ENCODE measurements around the gene TAS2R43. TPM values are rescaled to one million over a fixed set of nuclear protein-coding genes. Genes with fewer than 3 reads are reported as not detected.
"Not testable (repeated sequence)": the region's sequence is repeated elsewhere in the genome, so short reads cannot be mapped to it uniquely, and the experiment has no call there.

The TAS2R43 gene
- total and polyA plus RNA-seq, 4 experiments from 2014 or later: 0.20 to 0.67 (median 0.35) TPM; not detected in 1

DNA sequence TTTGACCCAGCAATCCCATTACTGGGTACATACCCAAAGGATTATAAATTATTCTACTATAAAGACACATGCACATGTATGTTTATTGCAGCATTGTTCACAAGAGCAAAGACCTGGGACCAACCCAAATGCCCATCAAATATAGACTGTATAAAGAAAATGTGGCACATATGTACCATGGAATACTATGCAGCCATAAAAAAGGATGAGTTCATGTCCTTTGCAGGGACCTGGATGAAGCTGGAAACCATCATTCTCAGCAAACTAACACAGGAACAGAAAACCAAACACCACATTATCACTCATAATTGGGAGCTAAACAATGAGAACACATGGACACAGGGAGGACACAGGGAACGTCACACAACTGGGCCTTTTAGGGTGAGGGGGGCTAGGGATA, 22.0 kb upstream of the TAS2R43 start:
- H3K4me1 Mint-ChIP-seq: peaks cover 35 to 73% (median 56%) of the 10 kb centered on the region in 4 donors
- intact Hi-C loops (cut with micrococcal nuclease); CTCF ChIA-PET (ENCODE audit: partially characterized antibody); H3K36me3 ChIP-seq (ENCODE audit: insufficient read depth, low read length); H3K4me3 Mint-ChIP-seq; H3K9me3 ChIP-seq (ENCODE audit: control insufficient read depth in 1 of 2, low read length in 2 of 2); H3K27ac ChIP-seq (ENCODE audit: low read depth, low read length); H3K4me1 ChIP-seq (ENCODE audit: insufficient read depth, low read length); H3K27me3 ChIP-seq (ENCODE audit: insufficient read depth, low read length); H3K27ac Mint-ChIP-seq; H3K4me3 ChIP-seq (ENCODE audit: low read length in 2 of 2); H3K27me3 Mint-ChIP-seq; DNase-seq; POLR2A ChIA-PET (ENCODE audit: partially characterized antibody): not testable (repeated sequence)
- H3K36me3 Mint-ChIP-seq: peaks cover 79 to 81% of the 10 kb centered on the region in 2 donors
- peaks cover 5 to 73% (median 42%) of the 10 kb centered on the region in 8 donors for H3K9me3 Mint-ChIP-seq

- Mint-ChIP-seq H3K4me3 (peak overlapping the region in 2 of 8 donors; percentile 20 to 23), H3K27ac (peak overlapping the region in 1 of 7 donors; percentile 85), H3K9me3 (peaks cover 4 to 57% (median 33%) of the 10 kb centered on the region in 8 donors), H3K36me3 (peaks cover 75 to 82% of the 10 kb centered on the region in 2 donors), H3K4me1 (peaks cover 37 to 85% (median 51%) of the 10 kb centered on the region in 4 donors)
- H3K4me3 ChIP-seq (ENCODE audit: low read length in 2 of 2); H3K9me3 ChIP-seq (ENCODE audit: control insufficient read depth in 1 of 2, low read length in 2 of 2); H3K27ac ChIP-seq (ENCODE audit: low read depth, low read length); H3K27me3 ChIP-seq (ENCODE audit: insufficient read depth, low read length); intact Hi-C loops (cut with micrococcal nuclease); H3K36me3 ChIP-seq (ENCODE audit: insufficient read depth, low read length); DNase-seq; POLR2A ChIA-PET (ENCODE audit: partially characterized antibody); H3K27me3 Mint-ChIP-seq: not testable (repeated sequence)
- peaks cover 15% of the 10 kb centered on the region for H3K4me1 ChIP-seq (ENCODE audit: insufficient read depth, low read length)
- CTCF ChIA-PET (ENCODE audit: partially characterized antibody): interaction anchor here (0.6 kb wide), 1 partner anchor 63 kb away, joined by 3 read pairs; no protein-coding TSS in a partner anchor
Observed at GRCh38 chr12:11111213-11111612, 19.1 kb upstream of the TAS2R43 start.

DNA sequence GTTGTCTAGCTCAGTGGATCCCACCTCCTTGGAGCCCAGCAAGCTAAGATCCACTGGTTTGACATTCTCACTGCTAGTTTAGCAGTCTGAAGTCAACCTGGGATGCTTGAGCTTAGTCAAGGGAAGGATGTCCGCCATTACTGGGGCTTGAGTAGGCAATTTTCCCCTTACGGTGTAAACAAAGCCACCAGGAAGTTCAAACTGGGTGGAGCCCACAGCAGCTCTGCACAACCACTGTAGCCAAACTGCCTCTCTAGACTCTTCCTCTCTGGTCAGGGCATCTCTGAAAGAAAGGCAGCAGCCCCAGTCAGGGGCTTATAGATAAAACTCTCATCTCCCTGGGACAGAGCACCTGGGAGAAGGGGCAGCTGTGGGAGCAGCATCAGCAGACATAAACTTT, 16.7 kb upstream of the TAS2R43 start:
- no peaks in the 10 kb centered on the region for H3K27me3 ChIP-seq (ENCODE audit: insufficient read depth, low read length)
- peaks cover 15% of the 10 kb centered on the region for H3K4me1 ChIP-seq (ENCODE audit: insufficient read depth, low read length)
- H3K4me1 Mint-ChIP-seq: peaks cover 31 to 68% (median 39%) of the 10 kb centered on the region in 4 donors
- no peaks in the 10 kb centered on the region for H3K27me3 Mint-ChIP-seq
- no peaks in the 10 kb centered on the region for H3K9me3 ChIP-seq (ENCODE audit: control insufficient read depth in 1 of 2, low read length in 2 of 2)
- H3K36me3 Mint-ChIP-seq: peaks cover 69 to 74% of the 10 kb centered on the region in 2 donors
- peak overlapping the region; percentile 14 to 79 (median 57) for H3K4me3 Mint-ChIP-seq
- no peak overlapping the region for H3K27ac ChIP-seq (ENCODE audit: low read depth, low read length)
- H3K36me3 ChIP-seq (ENCODE audit: insufficient read depth, low read length): peaks cover 4% of the 10 kb centered on the region
- ChIA-PET CTCF (ENCODE audit: partially characterized antibody) (interaction anchor here (0.6 kb wide), 1 partner anchor 435 kb away, joined by 3 read pairs; no protein-coding TSS in a partner anchor), POLR2A (ENCODE audit: partially characterized antibody) (no interaction called here)
- H3K27ac Mint-ChIP-seq: peak overlapping the region in 5 of 7 donors; percentile 37 to 89 (median 68)
- DNase-seq: no peak
- peaks cover 4 to 50% (median 32%) of the 10 kb centered on the region in 8 donors for H3K9me3 Mint-ChIP-seq
- no peak overlapping the region for H3K4me3 ChIP-seq (ENCODE audit: low read length in 2 of 2)
- intact Hi-C loops (cut with micrococcal nuclease): no loop called here

DNA sequence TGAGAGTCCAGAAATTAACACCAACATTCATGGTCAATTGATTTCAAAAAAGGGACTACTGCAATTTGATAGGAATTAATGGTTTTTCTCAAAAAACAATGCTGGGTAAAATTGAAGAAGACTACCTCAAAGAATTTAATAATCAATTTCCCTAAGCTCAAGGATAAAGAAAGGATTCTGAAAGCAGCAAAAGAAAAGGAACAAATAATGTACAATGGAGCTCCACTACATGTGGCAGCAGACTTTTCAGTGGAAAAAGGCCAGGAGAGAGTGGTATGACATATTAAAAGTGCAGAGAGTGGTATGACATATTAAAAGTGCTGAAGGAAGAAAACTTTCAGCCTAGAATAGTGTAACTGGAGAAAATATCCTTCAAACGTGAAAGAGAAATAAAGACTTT, 15.6 kb upstream of the TAS2R43 start:
- Histone ChIP-seq H3K36me3 (ENCODE audit: insufficient read depth, low read length) (peaks cover 4% of the 10 kb centered on the region), H3K9me3 (ENCODE audit: control insufficient read depth in 1 of 2, low read length in 2 of 2) (no peaks in the 10 kb centered on the region), H3K27me3 (ENCODE audit: insufficient read depth, low read length) (no peaks in the 10 kb centered on the region), H3K27ac (ENCODE audit: low read depth, low read length) (no peak overlapping the region), H3K4me3 (ENCODE audit: low read length in 2 of 2) (no peak overlapping the region), H3K4me1 (ENCODE audit: insufficient read depth, low read length) (peaks cover 15% of the 10 kb centered on the region)
- CTCF ChIA-PET (ENCODE audit: partially characterized antibody): no interaction called here
- Mint-ChIP-seq H3K27ac (peak overlapping the region in 3 of 7 donors; percentile 16 to 77 (median 24)), H3K27me3 (no peaks in the 10 kb centered on the region), H3K4me1 (peaks cover 26 to 62% (median 34%) of the 10 kb centered on the region in 4 donors), H3K36me3 (peaks cover 65 to 68% of the 10 kb centered on the region in 2 donors), H3K9me3 (peaks cover 2 to 48% (median 27%) of the 10 kb centered on the region in 8 donors), H3K4me3 (peak overlapping the region in 1 of 8 donors; percentile 71)
- intact Hi-C loops (cut with micrococcal nuclease): no loop called here
- DNase-seq: no peak
- POLR2A ChIA-PET (ENCODE audit: partially characterized antibody): no interaction called here

DNA sequence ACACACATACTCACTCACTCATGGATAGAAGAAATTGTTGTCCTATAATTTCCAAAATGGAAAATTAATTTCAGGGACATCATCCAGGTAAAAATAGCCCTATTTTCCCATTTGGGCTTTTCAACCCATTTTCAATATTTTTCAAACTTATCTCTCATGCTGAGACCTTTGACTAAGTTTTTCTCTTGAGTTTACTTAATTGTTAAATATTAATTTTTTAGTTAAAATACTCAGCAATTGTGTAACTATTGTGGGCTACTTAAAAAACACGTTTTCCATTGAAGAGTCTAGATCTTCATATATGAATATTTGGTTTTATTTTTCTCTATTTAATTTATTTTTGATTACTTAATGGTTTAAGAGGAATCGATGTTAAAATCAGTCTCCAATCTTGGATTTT, 14.2 kb upstream of the TAS2R43 start:
- Mint-ChIP-seq H3K27ac (no peak overlapping the region), H3K4me1 (peaks cover 22 to 50% (median 27%) of the 10 kb centered on the region in 4 donors), H3K4me3 (no peak overlapping the region), H3K36me3 (peaks cover 58 to 60% of the 10 kb centered on the region in 2 donors), H3K27me3 (no peaks in the 10 kb centered on the region), H3K9me3 (peaks cover 2 to 38% (median 19%) of the 10 kb centered on the region in 8 donors)
- H3K9me3 ChIP-seq (ENCODE audit: control insufficient read depth in 1 of 2, low read length in 2 of 2): no peaks in the 10 kb centered on the region
- peaks cover 15% of the 10 kb centered on the region for H3K4me1 ChIP-seq (ENCODE audit: insufficient read depth, low read length)
- H3K36me3 ChIP-seq (ENCODE audit: insufficient read depth, low read length): peaks cover 4% of the 10 kb centered on the region
- intact Hi-C loops (cut with micrococcal nuclease): no loop called here
- no peaks in the 10 kb centered on the region for H3K27me3 ChIP-seq (ENCODE audit: insufficient read depth, low read length)
- CTCF ChIA-PET (ENCODE audit: partially characterized antibody): no interaction called here
- no peak for DNase-seq
- POLR2A ChIA-PET (ENCODE audit: partially characterized antibody): interaction anchor here (0.7 kb wide), 1 partner anchor 346 kb away, joined by 3 read pairs; no protein-coding TSS in a partner anchor
- H3K4me3 ChIP-seq (ENCODE audit: low read length in 2 of 2): no peak overlapping the region
- no peak overlapping the region for H3K27ac ChIP-seq (ENCODE audit: low read depth, low read length)

- Histone ChIP-seq H3K4me3 (ENCODE audit: low read length in 2 of 2) (no peak overlapping the region), H3K9me3 (ENCODE audit: control insufficient read depth in 1 of 2, low read length in 2 of 2) (no peaks in the 10 kb centered on the region), H3K27me3 (ENCODE audit: insufficient read depth, low read length) (no peaks in the 10 kb centered on the region), H3K27ac (ENCODE audit: low read depth, low read length) (no peak overlapping the region), H3K4me1 (ENCODE audit: insufficient read depth, low read length) (peaks cover 15% of the 10 kb centered on the region), H3K36me3 (ENCODE audit: insufficient read depth, low read length) (peaks cover 4% of the 10 kb centered on the region)
- Mint-ChIP-seq H3K4me1 (peaks cover 18 to 43% (median 22%) of the 10 kb centered on the region in 4 donors), H3K9me3 (peaks cover 0 to 33% (median 14%) of the 10 kb centered on the region in 8 donors), H3K27ac (no peak overlapping the region), H3K27me3 (no peaks in the 10 kb centered on the region), H3K36me3 (peaks cover 50 to 55% of the 10 kb centered on the region in 2 donors), H3K4me3 (no peak overlapping the region)
- POLR2A ChIA-PET (ENCODE audit: partially characterized antibody): interaction anchor here (0.7 kb wide), 1 partner anchor 345 kb away, joined by 3 read pairs; no protein-coding TSS in a partner anchor
- DNase-seq: no peak
- CTCF ChIA-PET (ENCODE audit: partially characterized antibody): no interaction called here
- intact Hi-C loops (cut with micrococcal nuclease): no loop called here
Observed at GRCh38 chr12:11105546-11105945, 13.4 kb upstream of the TAS2R43 start.

GRCh38 chr12:11094910-11095309, 2.8 kb upstream of the TAS2R43 start:
- H3K27ac ChIP-seq (ENCODE audit: low read depth, low read length); intact Hi-C loops (cut with micrococcal nuclease); POLR2A ChIA-PET (ENCODE audit: partially characterized antibody); DNase-seq; CTCF ChIA-PET (ENCODE audit: partially characterized antibody); H3K27me3 Mint-ChIP-seq; H3K27ac Mint-ChIP-seq; H3K4me1 ChIP-seq (ENCODE audit: insufficient read depth, low read length); H3K36me3 ChIP-seq (ENCODE audit: insufficient read depth, low read length); H3K4me3 ChIP-seq (ENCODE audit: low read length in 2 of 2); H3K27me3 ChIP-seq (ENCODE audit: insufficient read depth, low read length); H3K9me3 ChIP-seq (ENCODE audit: control insufficient read depth in 1 of 2, low read length in 2 of 2); H3K4me3 Mint-ChIP-seq; H3K9me3 Mint-ChIP-seq: not testable (repeated sequence)
- Mint-ChIP-seq H3K36me3 (peaks cover 13 to 15% of the 10 kb centered on the region in 2 donors), H3K4me1 (peaks cover 0 to 13% (median 4%) of the 10 kb centered on the region in 4 donors)
